Keratinocyte (primary cell): ENCODE measurements around the gene BRIP1. TPM values are rescaled to one million over a fixed set of nuclear protein-coding genes. Genes with fewer than 3 reads are reported as not detected.

Experiments
- DNase-seq: peaks from one replicate; pipeline ENCODE4 v3.0.0-alpha.2; 2011; ENCODE audit warnings: low read depth, missing footprints, low spot score
- FAIRE-seq: peaks from 2 replicates; lab custom pipeline; 2011; peaks lifted over from hg19 to GRCh38; lab: Jason Lieb, UNC
- H2AFZ ChIP-seq: 2 replicates; pipeline ENCODE4 v1.6.0; 2012; ENCODE audit warnings: low read length, control low read depth, inconsistent platforms; ENCODE audit not compliant: control insufficient read depth
- H3K27ac ChIP-seq: 2 replicates; pipeline ENCODE4 v1.5.1; 2011; ENCODE audit warnings: low read length; ENCODE audit not compliant: control insufficient read depth, insufficient read depth
- H3K27me3 ChIP-seq: 3 replicates; pipeline ENCODE4 v1.6.0; 2011; ENCODE audit warnings: low read length; ENCODE audit not compliant: control insufficient read depth, insufficient read depth; ENCODE audit errors: extremely low read depth
- H3K36me3 ChIP-seq, 2 experiments: 2 replicates in 1 of 2; 3 replicates in 1 of 2; pipeline ENCODE4 v1.5.1; 2011; ENCODE audit warnings: low read length in 2 of 2, mild to moderate bottlenecking in 1 of 2; ENCODE audit not compliant: control insufficient read depth in 2 of 2, insufficient read depth in 2 of 2; ENCODE audit errors: extremely low read depth in 1 of 2
- H3K4me1 ChIP-seq: 3 replicates; pipeline ENCODE4 v1.5.1; 2011; ENCODE audit warnings: low read length; ENCODE audit not compliant: control insufficient read depth, insufficient read depth; ENCODE audit errors: extremely low read depth
- H3K4me2 ChIP-seq: 3 replicates; pipeline ENCODE4 v1.6.0; 2011; ENCODE audit warnings: low read depth, low read length; ENCODE audit not compliant: control insufficient read depth, insufficient read depth; ENCODE audit errors: extremely low read depth
- H3K4me3 ChIP-seq, 3 experiments: fragments of 200-600 bp in 1 of 3; sonication (generic) in 1 of 3; 2 replicates in 2 of 3; 3 replicates in 1 of 3; pipeline ENCODE4 v1.5.1; 2011 to 2016; ENCODE audit warnings: low read length in 3 of 3, mild to moderate bottlenecking in 3 of 3, control low read depth in 2 of 3, inconsistent platforms in 1 of 3, low read depth in 1 of 3, mixed read lengths in 1 of 3, mixed run types in 1 of 3, moderate library complexity in 1 of 3; ENCODE audit not compliant: control insufficient read depth in 2 of 3, insufficient read depth in 2 of 3; ENCODE audit errors: extremely low read depth in 1 of 3
- H3K79me2 ChIP-seq: 2 replicates; pipeline ENCODE4 v1.6.0; 2012; ENCODE audit warnings: low read length; ENCODE audit not compliant: control insufficient read depth, insufficient read depth
- H3K9ac ChIP-seq: 3 replicates; pipeline ENCODE4 v1.6.0; 2011; ENCODE audit warnings: low read length; ENCODE audit not compliant: control insufficient read depth, insufficient read depth; ENCODE audit errors: extremely low read depth
- H3K9me1 ChIP-seq: 3 replicates; pipeline ENCODE4 v1.6.0; 2011; ENCODE audit warnings: low read length; ENCODE audit not compliant: control insufficient read depth, insufficient read depth; ENCODE audit errors: extremely low read depth
- H3K9me3 ChIP-seq: 2 replicates; pipeline ENCODE4 v1.5.1; 2012; ENCODE audit warnings: low read depth, low read length; ENCODE audit not compliant: control insufficient read depth
- H4K20me1 ChIP-seq: 3 replicates; pipeline ENCODE4 v1.6.0; 2011; ENCODE audit warnings: low read length; ENCODE audit not compliant: control insufficient read depth, insufficient read depth; ENCODE audit errors: extremely low read depth
- EZH2 ChIP-seq: IDR thresholded peaks from one replicate; pipeline ENCODE4 v1.6.1; 2012; ENCODE audit warnings: inconsistent platforms, mild to moderate bottlenecking, low read length, moderate library complexity
- dilution Hi-C: fragments of 300-500 bp; cut with MboI; formaldehyde crosslinking; loops from one replicate; pipeline ENCODE4 v1.7.0; 2020; ENCODE audit warnings: low sequenced_read_pairs; ENCODE audit not compliant: extremely low pct_ligation_motif_present
- polyA plus RNA-seq, 5 experiments: library from polyadenylated mRNA; depleted of rRNA in 3 of 5; stranded (reverse) in 3 of 5; stranded (forward) in 1 of 5; unstranded in 1 of 5; fragments of >200 nt; gene quantifications; 1 replicate in 1 of 5; 2 replicates in 3 of 5; 3 replicates in 1 of 5; pipeline versions ENCODE4 v1.2.1 to v1.2.3, GENCODE V29; 2011 to 2012; ENCODE audit warnings: missing spikeins in 2 of 5, low read depth in 1 of 5, low replicate concordance in 1 of 5
- TF ChIP-seq, protein P1 (sequence below), 3 experiments: IDR thresholded peaks in 1 of 3; conservative IDR thresholded peaks in 1 of 3; optimal IDR thresholded peaks in 1 of 3; 2 replicates in 2 of 3; 3 replicates in 1 of 3; pipeline versions ENCODE3 to v1.5.1; 2011; ENCODE audit warnings: low read length in 3 of 3, mild to moderate bottlenecking in 3 of 3, moderate library complexity in 2 of 3, control low read depth in 1 of 3, inconsistent platforms in 1 of 3; ENCODE audit not compliant: insufficient read depth in 2 of 3; ENCODE audit errors: extremely low read depth in 1 of 3

Gene BRIP1
- polyA plus RNA-seq, 1 donor (not counting 4 experiments of a cell fraction or from before 2014, with no cell fraction given): 4.0 TPM

DNA sequence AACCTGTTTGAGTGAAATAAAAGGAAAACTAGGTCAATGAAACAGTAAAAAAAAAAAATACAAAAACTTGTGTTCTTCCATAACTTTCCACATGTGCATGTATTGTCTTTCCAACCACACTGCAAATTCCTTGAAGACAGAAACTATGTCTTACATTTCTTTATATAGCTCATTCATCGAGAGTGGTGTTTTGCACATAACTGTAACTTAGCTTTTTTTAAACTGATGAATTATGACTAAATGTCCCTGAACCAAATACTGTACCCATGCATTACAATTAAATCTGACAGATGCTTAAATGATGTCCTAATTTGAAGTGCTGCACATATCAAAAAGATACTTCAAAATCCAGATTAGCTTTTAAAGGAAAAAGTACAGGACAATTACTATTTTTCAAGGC, 50.1 kb downstream of the BRIP1 start:
- H3K4me1 ChIP-seq: peaks cover 8% of the 10 kb centered on the region
- no peak overlapping the region for H3K27ac ChIP-seq
- no peaks in the 10 kb centered on the region for H3K79me2 ChIP-seq
- DNase-seq (no peak), FAIRE-seq (no peak)
- H3K9me1 ChIP-seq: no peaks in the 10 kb centered on the region
- no peak overlapping the region for H3K4me2 ChIP-seq
- TF ChIP-seq, protein P1, sequence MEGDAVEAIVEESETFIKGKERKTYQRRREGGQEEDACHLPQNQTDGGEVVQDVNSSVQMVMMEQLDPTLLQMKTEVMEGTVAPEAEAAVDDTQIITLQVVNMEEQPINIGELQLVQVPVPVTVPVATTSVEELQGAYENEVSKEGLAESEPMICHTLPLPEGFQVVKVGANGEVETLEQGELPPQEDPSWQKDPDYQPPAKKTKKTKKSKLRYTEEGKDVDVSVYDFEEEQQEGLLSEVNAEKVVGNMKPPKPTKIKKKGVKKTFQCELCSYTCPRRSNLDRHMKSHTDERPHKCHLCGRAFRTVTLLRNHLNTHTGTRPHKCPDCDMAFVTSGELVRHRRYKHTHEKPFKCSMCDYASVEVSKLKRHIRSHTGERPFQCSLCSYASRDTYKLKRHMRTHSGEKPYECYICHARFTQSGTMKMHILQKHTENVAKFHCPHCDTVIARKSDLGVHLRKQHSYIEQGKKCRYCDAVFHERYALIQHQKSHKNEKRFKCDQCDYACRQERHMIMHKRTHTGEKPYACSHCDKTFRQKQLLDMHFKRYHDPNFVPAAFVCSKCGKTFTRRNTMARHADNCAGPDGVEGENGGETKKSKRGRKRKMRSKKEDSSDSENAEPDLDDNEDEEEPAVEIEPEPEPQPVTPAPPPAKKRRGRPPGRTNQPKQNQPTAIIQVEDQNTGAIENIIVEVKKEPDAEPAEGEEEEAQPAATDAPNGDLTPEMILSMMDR (optimal IDR thresholded peaks at IDR 0.05 in 1 of 3, IDR thresholded peaks at IDR 0.05 in 1 of 3, conservative IDR thresholded peaks at IDR 0.05 in 1 of 3; ENCODE audit: extremely low read depth in 1 of 3, insufficient read depth in 2 of 3, low read length in 3 of 3): no peak
- TF ChIP-seq EZH2: no peak
- H4K20me1 ChIP-seq: no peaks in the 10 kb centered on the region
- H2AFZ ChIP-seq: no peak overlapping the region
- H3K36me3 ChIP-seq: peaks cover 0 to 4% of the 10 kb centered on the region in 2 experiments
- no peak overlapping the region for H3K4me3 ChIP-seq
- H3K9me3 ChIP-seq: no peaks in the 10 kb centered on the region
- no peak overlapping the region for H3K9ac ChIP-seq
- dilution Hi-C loops: no loop called here
- H3K27me3 ChIP-seq: no peaks in the 10 kb centered on the region

DNA sequence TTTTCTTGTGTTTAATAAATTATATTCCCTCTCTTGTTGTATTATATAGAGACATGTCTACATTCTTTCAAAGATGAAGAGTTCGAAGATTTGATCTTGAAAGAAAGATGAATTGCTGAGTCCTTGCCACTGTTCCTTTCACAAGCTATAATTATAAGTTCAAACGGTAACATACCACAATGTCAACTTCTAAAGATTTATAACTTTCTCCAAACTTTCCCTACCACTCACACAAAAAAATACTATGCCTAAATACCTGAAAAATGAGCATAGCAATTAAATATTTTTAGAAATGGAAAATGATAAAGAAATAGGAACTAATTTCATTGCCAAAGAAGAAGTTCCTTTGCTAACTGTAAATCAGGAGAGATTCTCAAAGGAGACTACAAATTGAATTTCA, 50.6 kb downstream of the BRIP1 start:
- H3K4me3 ChIP-seq: no peak overlapping the region
- no peak overlapping the region for H3K4me2 ChIP-seq
- no peak overlapping the region for H2AFZ ChIP-seq
- H3K9me1 ChIP-seq: no peaks in the 10 kb centered on the region
- no peak for TF ChIP-seq EZH2
- TF ChIP-seq, protein P1 (optimal IDR thresholded peaks at IDR 0.05 in 1 of 3, IDR thresholded peaks at IDR 0.05 in 1 of 3, conservative IDR thresholded peaks at IDR 0.05 in 1 of 3; ENCODE audit: extremely low read depth in 1 of 3, insufficient read depth in 2 of 3, low read length in 3 of 3): no peak
- no peak overlapping the region for H3K9ac ChIP-seq
- dilution Hi-C loops: no loop called here
- no peaks in the 10 kb centered on the region for H3K9me3 ChIP-seq
- H4K20me1 ChIP-seq: no peaks in the 10 kb centered on the region
- H3K4me1 ChIP-seq: peaks cover 8% of the 10 kb centered on the region
- no peaks in the 10 kb centered on the region for H3K27me3 ChIP-seq
- H3K79me2 ChIP-seq: no peaks in the 10 kb centered on the region
- FAIRE-seq: no peak
- peaks cover 0 to 4% of the 10 kb centered on the region in 2 experiments for H3K36me3 ChIP-seq
- no peak for DNase-seq
- no peak overlapping the region for H3K27ac ChIP-seq
